ENCODE results near the gene SPOP.
"Not testable (repeated sequence)": the region's sequence is repeated elsewhere in the genome, so short reads cannot be mapped to it uniquely, and the experiment has no call there.

The SPOP gene

DNA sequence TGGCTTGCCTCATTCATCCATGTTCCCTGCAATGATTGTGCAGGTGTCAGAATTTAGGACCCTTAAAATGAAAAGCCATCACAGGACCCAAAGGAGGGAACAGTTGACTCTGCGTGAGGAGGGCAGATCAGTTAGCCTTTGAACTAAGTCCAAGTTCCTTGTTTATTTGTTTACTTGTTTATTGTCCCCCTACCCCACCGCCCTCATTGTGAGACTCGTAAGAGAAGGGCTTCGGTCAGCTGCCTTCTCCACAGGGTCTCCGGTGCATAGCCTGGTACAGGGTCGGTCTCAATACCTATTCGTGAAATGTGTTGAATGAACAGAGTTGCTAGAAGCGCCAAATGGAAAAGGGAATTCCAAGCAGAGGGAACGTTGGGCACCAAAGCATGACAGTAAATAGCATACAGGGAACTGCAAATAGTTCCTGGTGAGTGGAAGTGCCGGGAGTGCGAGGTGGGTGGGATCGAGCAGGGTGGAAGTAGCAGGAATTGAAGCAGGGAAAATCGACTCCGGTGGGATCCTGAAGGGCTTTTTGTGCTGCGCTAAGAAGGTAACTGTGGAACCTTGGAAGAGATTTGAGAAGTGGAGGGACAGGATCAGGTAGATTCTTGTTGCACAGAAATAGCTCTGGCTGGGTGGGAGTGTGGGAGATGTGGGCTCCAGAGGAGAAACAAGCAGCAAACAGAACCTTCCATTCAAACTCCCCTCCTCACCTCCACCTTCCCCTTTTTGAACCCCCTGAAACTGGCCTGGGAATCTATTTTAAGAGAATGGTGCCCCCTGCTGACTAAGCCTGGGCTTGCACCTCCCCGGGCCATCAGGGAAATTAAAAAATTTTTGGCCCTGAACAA lies 17.2 kb upstream of the SPOP start:
- peak; percentile 21 for DNase-seq

DNA sequence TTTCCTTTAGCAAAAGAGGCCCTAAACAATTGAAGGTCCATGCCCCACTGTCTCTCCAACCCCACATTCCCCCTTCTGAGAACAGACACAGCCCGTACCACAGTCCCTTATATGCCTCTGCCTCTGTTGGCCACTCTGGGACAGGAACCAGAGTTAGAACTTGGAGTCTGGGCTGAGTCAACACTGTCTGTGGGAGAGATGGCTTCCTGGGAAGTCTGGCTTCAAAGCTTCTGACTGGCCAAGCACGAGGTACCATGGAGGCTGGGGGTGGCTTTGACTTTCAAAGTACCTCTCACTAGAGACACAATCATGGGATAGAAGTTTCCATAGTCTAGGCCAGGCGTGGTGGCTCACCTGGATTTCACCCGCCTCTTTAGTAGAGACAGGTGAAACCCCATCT lies 14.9 kb upstream of the SPOP start:
- DNase-seq = no peak

DNA sequence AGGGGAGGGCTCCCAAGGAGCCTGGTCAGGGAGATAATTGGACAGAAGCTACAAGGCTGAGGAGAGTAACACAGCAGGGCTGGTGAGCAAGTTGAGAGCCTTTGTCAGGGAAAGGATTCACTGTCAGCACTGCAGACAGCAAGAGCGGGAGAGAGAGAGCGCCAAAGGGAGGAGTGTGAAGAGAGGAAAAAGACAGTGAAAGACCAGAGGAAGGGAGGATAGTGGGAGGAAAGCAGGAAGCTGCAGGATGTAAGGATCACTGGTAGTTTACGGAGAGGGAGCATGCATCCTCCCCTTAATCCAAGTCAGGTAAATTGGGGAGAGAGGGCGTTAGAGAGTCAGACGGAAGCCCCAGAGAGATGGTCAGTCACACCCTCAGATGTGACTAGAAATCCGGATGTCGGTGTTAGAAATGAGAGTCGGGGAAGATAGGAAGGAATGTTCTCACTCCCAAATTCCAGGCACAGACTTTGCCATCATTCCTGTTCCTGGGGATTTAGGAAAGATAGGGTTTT lies 13.8 kb upstream of the SPOP start:
- no peak for DNase-seq

DNA sequence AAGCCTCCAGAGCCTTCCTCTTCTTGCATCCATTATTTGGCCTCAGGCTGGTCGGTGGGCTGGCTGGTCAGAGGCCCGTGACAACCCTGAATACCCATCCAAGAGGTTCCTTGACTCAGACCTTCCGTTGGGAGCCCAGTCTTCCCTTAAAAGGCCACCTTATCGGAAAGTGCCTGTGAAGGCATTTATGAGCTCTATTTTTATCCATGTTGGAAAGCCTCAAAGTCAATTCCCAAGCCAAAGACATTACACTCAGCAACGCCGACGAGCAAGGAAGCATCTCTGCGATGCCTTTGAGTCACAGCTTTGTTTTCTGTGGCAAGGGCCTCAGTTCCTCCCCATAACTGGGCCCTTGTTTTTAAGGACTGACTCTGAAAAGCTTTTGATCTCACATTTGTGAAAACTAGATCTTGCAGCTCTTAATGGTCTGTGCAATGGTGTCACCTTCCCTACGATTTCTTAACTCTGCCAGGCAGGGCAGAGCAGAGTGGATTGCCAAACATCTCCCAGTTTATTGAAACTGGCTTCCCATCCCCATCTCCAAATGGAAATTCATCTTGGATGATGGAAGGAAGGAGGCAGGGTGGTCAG lies 13.3 kb upstream of the SPOP start:
- no peak for DNase-seq

DNA sequence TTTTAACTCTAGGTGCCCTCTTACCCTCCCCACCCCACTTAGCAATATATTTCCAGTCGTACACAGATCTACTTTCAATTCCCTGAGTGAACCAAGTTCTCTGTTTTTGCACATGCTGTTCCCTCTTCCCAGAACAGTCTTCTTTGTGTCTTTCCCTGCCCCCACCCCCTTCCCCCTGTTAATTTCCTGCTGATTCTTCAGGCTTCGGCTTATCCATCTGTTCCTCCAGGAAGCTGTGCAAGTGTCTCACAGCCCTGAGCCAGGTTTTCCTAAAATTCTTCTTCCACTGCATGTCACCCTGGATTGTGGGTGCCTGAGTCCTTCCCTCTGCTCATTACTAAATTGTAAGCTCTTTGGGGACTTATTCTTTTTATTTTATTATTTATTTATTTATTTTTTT lies 12.4 kb upstream of the SPOP start:
- DNase-seq = no peak

DNA sequence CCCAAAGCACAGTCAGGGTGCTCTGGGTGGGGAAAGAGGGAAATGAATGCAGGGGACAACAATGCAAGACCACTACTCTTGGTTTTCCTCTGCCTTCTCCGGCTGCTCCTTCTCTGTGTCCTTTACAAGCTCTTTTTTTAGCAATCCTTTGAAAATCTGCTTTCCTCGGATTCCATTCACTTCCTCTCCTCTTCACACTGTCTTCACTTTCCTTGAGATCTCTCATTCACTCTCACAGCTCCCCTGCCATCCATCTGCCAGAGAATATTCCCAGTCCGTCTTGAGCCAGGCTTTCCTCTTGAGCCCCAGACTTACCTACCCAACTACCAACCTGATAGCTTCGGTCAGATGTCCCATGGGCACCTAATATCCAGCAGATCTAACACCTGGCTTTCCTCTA lies 11.0 kb upstream of the SPOP start:
- no peak for DNase-seq

DNA sequence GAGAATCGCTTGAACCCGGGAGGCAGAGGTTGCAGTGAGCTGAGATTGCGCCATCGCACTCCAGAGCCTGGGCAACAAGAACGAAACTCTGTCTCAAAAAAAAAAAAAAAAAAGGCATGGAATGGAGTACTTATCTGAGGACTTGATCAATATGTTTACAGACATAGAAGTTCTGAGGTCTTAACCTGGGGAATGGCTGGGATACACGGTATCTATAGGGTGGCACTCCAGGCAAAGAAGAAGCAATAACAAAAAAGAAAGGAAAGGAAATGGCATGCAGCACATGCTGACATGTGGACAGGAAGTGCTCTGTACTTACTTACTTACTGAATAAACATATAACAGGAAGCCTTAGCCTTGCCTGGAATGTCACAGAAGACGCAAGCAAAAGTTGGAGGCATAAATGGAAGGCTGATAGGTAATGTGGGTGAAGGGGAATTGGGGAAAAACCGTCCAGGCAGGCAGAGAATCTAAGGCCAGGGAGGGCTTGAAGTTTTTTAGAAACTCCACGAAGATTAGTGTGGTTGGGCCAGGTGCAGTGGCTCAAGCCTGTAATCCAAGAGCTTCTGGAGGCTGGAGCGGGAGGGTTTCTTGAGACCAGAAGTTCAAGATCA lies 10.1 kb upstream of the SPOP start:
- DNase-seq = no peak

DNA sequence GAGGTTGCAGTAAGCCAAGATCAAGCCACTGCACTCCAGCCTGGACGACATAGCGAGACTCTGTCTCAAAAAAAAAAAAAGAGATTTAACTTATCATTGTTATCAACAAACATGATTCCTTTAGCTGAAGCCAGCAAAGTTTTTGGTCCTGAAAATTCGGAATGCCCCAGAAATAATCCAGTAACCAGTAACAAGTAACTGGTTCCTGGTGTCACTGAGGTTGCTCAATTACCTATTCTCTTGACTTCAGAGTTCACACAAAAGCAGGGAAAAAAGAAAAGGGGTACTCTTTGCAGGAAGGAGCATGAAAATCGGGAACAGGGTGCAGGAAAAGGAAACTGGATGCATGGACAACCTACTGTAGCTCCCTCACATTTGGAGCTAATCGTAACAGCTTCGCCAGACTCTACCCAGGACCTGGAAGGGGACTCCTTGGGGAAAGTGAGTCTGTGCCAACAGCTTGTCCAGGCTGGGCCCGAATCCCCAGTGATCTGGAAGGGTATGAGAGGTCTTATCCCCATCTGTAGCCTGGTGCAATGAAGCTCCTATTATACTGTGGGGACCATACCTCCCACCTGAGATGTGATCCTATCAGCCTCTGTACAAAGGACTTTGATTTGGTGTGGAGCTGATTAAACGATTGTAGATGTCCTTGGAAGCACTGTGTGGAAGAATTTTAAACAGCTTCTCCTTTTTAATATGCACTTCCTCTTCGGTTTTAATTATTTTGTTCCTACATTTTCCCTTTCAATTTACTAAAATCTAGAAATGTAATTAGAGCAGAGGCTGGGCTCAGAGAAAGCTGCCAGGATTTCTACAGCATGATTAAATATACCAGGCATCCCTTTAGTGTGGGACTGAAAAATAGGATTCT lies 3.4 kb upstream of the SPOP start:
- no peak for DNase-seq

DNA sequence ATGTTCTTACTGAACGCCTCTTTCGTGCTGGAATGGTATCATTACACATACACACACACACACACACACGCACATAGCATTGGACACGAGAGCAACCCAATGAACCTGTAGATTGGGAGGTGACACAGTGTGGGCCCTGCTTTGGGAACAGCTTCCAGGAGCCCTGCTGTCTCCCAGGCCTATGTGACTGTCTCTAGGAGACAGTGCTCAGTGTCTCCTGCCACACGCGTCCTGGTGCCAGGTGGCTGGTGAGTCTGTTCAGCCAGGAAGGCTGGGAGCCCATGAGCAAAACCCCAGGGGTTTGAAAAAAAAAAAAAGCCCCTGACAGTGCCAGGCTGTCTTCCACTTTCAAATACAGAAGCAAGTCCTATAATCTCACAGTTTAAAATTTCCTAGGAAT lies 2.4 kb upstream of the SPOP start:
- DNase-seq = no peak

DNA sequence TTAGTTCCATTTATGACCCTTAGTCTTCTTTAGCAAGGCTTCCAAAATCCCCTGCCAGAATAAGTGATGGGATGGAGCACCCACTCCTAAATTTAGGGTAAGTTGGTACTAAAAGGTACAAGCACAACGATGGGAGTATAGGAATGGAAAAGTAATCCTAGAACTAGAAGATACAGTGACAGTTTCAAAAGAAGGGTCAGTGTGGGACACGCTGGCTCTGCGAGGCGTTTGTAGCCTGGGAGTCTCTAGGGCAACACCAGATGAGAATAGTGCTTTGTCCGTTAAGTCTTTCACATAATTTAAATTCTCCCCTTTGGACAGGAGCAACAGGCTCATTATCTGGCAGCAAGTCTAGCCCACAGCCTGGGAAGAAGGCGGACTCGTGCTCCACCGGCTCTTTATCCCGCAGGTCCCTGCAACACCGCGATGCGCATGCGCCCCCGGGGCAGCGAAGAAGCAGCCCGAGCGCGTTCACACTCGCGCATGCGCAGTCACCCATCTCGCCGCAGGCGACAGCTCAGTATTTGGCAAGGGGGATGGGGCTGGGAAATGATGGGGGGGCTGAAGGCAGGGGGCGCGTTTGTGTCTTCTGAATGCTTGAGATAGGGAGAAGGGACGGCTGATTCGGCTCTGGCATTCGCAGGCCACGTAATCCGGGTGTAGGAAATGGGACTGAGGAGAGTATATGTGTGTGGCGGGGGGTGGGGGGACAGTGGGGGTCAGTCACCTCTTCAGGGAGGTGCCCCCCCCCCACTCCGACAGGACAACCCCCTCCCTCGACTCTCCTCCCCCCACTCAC lies 564 bp downstream of the SPOP start:
- DNase-seq = peak; percentile 39

DNA sequence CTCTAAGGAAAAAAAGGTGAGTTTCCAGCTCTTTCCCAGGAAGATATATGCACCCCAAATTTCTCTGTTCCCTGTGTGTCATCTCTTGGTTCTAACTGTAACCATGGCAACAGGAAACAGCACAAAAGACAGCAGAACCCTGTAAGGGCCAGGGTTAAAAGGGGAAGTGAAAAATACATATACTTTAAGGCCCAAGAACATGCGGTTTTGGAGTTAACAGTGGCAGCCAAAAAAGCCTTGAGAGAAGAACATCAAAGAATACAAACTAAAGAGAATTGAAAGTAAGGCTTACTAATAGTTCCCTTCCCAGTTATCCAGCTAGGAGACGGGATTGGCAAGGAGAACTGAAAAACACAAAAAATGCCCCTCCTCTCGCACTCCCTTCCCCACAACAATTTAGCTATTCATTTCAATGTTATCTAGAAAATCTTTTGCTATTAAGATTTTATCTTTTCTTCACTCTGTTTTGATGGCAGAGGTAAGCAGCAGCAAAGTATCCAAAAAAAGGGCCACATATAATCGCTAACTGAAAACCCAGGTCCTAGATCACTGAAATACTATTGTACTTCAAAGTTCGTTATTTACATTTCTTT lies 1.5 kb downstream of the SPOP start:
- no peak for DNase-seq

DNA sequence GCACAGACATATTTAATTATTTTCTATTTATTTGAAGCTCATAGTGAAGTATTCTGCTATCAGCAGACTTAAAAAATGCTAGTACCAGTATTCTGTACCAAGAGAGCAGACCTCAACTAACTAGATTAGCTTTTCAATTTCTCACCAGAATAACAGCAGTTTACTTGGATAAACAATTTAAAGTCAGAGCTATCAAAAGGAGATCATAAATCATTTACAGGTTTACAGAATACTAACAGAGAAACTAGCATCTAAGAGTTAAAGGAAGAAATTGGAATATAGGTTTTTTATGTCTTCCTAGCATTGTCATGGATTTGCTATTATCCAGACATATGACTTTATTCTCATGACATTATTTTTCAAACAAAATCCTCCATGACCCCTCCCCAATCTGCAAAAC lies 3.4 kb downstream of the SPOP start:
- no peak for DNase-seq

DNA sequence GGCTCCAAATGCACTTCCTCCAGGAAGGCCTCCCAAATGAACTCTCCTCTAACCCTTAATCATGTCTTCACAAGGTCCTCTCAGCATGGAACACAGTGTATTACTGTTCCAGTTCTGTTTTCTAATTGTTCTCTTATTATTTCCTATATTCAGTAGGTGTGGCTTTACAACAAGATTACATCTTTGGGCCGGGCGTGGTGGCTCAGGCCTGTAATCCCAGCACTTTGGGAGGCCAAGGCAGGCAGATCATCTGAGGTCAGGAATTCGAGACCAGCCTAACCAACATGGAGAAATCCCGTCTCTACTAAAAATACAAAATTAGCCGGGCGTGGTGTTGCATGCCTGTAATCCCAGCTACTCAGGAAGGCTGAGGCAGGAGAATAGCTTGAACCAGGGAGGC lies 4.2 kb downstream of the SPOP start:
- not testable (repeated sequence) for DNase-seq

DNA sequence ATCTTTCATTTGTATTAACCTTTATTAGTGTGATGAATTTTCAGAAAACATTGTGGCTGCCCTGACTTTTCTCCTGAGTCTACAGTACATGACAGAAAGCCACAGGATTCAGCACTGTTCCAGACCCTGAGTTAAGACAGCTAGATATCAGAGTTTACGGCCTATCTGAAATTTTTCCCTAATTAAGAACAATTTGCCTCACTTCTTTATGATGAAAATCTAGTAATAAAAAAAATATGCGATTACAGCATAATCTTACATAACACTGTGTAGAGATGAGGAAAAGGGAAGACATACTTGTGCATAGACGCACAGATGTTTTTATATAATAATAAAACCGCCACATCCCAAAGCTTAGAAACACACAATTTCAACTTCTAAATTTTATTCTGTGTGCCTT lies 7.3 kb downstream of the SPOP start:
- no peak for DNase-seq

DNA sequence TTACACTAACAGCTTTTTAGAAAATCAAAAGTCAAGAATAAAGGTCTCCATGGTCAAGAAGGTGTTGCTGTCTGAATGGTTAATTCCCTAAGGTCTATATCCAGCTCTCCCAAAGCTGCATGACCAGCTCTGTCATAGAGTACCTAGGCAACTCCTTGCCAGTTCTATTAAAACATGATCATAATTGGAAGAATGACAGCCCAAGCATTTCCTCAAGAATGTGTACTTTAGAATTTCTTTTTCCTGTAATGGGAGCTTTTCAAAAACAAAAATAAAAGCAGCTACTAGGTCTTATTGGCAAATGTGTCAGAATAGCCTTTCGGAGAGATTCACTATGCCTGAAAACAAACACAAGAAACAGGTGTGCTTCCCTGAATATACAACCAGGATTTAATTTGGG lies 7.9 kb downstream of the SPOP start:
- DNase-seq = no peak

DNA sequence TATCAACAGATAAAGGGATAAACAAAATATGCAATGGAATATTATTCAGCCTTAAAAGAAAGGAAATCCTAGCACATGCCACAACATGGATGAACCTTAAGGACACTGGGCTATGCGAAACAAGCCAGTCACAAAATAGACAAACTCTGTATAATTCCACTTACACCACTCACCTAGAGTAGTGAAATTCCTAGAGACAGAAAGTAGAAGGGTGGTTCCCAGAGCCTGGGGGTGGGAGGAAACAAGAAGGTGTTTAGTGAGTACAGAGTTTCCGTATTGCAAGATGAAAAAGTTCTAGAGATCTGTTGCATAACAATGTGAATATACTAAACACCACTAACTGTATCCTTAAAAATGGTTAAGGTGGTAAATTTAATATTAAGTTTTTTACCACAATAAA lies 10.0 kb downstream of the SPOP start:
- DNase-seq = no peak

DNA sequence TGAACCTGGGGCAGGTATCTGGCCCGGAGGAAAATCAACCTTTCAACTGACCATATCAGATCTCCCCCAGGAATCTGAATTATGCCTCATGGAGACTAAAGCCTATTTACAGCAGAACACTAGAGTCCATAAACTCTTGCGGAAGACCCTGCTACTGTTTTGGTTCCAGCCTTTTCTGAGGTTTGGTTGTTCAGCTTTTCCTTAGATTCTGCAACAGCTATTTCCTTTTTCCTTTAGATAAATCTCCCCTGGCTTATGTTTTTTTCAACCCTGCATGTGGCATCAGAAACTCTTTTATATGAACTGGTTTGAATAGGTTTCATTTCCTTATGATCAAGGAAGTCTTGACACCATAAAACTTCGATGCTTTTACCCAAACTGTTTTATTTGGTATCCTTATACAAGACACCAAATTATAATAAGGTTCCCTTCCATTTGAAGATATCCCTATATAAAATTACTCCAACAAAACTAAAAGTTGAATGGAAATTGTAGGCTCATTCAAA lies 13.1 kb downstream of the SPOP start:
- DNase-seq = no peak

DNA sequence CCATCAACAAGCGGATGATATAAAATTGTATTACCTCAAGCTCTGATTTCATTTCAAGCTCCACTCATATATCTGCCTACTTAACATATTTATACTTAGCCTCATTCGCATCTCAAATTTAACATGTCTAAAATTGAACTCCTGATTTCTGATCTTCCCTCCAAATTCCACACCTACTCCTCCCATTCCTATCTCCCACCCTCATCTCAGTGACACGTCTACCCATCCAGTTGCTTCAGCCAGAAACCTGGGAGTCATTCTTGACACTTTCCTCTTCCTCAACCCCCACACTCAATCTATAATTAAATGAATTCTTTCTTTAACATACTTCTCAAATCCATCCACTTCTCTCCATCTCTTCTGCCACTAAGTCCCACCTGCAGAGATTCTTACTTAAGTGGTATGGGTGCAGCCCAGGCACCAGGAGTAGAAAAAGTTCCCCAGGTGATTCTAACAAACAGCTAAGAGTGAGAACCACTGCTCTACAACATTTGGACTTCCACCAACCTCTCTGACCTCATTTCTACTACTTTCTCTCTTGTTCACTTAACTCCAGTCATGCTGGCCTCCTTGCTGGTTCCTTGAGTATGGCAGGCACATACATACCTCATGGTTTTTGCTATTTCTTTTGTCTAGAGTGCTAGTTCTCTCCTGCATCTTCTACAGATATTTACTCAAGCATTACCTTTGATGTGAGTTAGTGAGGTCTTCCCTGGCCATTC lies 18.1 kb downstream of the SPOP start:
- DNase-seq = no peak

DNA sequence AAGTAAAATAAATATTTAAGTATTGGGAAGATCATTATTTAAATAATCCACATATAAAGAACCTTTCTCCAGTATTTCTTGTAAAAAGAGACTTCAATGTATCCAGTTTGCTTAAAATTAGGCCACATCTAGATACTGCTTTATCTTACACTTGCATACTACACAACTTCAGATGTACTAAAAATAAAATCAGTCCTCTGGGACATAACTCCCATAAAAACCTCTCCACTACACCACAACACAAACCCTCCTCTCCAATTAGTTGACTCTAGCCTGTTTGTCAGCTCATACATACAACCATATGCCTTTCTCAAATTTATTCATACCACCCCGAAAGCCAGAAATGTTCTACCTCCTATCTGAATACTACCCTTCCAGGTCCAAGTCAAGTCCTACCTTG lies 21.6 kb downstream of the SPOP start:
- DNase-seq = no peak

DNA sequence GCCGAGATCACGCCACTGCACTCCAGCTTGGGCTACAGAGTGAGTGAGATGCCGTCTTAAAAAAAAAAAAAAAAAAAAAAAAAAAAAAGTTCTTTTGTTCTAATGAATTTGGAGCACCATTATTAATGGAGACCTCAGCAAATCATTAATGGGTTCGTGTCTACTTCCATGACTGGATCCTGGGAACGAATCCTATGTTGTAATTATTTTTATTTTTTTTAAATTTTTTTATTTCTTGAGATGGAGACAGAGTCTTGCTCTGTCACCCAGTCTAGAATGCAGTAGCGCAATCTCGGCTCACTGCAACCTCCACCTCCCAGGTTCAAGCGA lies 30.7 kb downstream of the SPOP start:
- no peak for DNase-seq

Data from NCI-H2029 treated with DMSO at 0.1 percent for 48 hours (cell line).